HG03439 (cell line): ENCODE measurements around the gene MCTP1.
A peak's percentile ranks its signal among the peaks of the same experiment; 100 is the strongest.

Source experiments
- ATAC-seq: cut with Tn5 transposase; IDR thresholded peaks from one replicate; pipeline ENCODE4 v1.9.1; 2021; ENCODE audit warnings: mild to moderate bottlenecking, moderate library complexity; ENCODE audit not compliant: unreplicated experiment

MCTP1 gene

DNA sequence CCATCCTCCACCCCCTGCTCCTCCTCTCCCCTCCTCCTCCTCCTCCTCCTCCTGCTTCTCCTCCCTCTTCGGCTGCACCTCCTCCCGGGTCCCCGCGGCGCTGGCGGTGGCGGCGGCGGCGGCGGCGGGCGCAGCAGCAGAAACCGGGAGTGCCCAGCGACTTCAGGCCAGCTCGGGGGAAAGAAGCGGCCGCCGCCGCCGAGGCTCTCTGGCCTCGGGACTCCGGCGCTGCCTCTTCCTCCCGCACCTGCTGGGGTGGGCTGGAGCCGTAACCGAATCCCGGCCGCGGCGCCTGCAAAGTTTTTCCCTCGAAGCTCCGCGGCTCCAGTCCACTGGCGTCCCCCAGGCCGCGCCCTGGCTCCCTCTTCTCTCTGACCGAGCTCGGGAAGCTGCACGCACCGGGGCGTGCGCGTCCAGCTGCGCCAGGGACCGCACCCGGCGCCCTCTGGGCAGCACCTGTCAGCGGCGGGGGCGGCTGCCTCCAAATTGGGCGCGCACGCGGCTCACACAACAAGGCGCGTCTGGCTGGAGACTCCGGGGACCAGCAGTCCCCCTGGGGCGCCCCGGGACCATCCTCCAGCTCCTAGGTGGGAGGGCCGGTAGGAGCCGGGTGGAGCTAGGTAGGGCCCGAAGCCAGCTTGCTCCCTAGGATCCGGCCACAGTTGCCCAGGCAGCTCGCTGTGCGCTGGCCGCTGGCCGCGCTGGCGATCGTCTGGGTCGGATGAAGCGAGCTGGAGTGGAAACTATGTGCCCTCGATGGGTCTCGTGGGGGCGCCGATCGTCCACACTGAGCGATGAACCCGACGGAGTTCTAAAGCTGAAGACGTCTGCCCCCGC, at the start of gene MCTP1:
Gene MCTP1 (minus strand): TSS at position 523 of the 837 bp plus-strand sequence.
- peak; percentile 36 for ATAC-seq

DNA sequence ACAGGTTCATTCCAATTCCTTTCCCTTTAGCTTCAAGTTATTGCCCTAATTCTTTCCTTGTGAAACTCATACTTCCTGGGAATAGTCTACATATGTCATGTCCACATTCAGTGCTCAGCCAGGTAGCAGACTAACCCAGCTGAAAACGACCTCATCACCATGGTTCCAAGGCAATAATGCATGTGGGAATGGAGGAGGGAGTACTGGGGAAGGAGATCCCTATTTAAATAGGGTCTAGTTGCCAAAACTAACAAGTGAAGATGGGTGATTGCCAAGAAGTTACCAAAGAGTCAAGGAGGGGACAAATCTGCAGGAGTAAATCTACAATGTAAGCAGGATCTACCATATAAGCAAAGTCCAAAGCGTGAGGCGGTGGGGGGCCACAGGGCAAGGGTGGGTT, 47.3 kb upstream of the MCTP1 start:
- ATAC-seq, result no peak

DNA sequence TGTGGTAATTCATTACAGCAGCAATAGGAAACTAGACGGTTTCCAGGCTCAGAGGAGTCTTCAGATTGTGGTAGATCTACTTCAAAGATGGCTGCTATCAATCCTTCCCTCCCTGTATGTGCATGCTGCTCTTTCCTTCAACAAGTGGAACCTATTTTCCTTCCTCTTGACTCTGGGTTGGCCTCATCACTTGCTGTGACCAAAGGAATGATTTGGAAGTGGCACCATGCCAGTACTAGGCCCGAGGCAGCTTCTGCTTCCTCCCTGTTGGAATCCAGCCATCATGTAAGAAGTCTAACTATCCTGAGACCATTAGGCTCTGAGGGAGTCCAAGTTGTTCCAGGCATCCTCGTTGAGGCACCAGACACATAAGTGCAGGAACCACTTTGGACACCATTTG, 46.5 kb upstream of the MCTP1 start:
- no peak for ATAC-seq

DNA sequence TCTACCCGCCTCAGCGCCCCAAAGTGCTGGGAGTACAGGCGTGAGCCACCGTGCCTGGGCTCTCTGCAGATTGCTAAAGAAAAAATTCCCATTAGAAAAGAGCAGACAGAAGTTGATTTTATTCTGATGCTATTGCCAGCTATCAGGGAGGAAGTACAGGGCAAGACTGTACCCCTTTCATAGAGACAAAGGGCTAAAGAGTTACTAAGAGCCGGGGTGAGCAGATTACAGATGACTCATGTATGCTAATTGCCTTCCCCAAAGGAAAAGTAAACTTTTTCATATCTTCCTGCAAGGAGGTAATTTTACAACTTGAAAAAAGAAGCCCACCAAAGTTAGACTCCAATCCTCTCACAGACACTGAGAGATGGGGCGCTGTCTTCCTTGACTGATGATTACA, 42.3 kb upstream of the MCTP1 start:
- no peak for ATAC-seq

DNA sequence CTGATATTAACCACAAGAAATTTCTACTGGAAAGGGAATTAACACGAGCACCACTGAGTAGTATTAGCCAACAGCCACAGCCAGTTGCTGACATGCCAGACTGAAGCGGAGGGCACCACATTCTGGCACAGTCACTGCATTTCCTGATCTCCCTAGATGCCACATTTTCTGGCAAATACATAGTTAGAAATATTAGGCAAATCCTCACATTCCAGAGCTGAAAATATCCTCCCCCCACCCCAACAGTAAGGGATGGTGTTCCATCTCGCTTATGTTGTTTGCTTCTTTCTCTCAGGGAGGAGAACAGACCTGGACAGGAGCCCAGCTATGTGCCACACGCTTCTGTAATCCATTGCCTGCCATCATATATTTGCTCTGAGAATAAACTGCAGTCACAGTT, 32.8 kb upstream of the MCTP1 start:
- ATAC-seq, result no peak

DNA sequence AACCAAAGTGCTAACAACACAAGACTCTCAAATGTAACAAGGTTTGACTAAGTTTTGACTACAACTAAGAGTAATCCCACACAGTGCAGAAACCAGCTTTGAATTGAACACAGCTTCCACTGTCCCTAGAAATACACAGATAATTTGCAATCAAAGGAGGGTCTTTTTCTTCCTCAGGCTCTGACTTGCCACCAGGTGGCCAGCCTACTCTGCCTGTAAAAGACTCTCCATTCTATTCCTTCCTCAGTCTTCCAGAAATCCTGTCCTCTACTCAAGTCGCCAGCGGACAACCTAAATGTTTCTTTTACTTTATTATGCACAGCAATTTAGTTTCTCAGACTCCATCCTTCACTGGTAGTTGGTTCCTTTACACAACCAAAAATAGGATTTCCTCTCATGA, 32.2 kb upstream of the MCTP1 start:
- no peak for ATAC-seq

DNA sequence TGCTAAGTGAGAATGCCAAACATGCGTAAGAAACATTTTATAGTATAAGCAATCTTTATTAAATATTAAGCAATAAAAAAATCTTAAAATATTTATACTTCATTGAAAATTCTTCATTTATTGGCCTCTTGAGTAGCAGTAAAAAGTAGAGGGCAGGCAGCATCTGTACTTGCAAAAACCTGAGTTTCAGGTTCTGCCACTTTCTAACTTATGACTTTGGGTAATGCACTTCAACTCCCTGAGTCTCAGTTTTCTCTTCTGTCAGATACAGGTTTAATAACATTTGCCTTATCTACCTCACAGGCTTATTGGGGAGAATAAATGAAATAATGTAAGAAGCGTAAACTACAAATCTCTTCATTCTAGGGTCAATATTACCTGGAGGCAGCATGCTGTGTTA, 19.8 kb upstream of the MCTP1 start:
- ATAC-seq, result no peak

DNA sequence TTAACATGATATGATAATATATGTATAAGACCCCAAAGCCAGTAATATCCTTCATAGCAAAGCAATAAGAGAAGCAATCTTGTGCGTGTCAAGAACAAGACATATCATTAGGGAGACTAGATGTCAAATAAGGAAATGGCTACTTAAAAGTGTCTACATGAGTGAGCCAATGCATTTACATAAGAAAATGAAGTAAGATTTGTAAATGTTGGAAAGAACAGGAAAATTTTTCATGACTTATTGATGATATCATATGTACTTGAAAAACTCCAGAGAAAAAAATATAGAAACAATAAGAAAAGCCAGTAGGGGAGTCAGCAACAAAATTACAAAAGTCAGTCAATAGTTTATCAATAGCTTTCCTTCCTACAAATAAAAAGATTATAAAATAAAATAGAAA, 13.8 kb upstream of the MCTP1 start:
- ATAC-seq, result no peak

DNA sequence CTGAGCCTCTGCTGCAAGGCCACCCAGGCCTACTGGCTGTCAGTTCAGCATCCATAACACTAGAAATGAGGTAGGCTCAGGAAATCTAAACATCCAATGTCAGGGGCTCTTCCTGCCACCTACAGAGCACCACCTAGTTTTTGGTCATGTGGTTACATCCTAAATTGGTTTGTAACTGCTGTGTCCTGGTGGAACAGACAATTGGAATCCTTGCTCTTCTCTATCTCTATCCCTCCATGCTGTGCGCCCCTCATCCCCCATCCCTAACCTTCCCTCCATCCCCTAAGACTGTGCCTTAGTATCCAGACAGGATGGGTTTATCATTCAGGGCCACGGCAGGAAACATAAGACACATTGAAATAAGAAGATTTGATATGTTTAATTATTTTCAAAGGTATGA, 11.4 kb upstream of the MCTP1 start:
- ATAC-seq, result no peak

DNA sequence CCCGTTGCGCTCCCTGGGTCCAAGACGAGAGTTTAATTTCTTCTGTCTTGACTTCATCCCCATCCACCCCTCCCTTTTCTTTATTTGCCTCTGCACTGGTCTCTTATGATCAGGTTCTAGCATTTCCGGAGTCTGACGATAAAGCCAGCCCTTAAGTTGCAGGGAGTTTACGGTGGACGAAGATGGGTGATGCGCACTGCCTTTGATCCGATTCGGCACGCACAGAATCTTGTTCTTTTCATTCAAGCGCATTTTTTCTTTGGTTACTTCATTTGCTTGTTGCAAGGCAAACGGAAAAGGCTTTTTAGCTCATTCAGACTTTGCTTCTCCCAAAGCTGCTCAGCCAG, 488 bp upstream of the MCTP1 start:
- ATAC-seq, result no peak

DNA sequence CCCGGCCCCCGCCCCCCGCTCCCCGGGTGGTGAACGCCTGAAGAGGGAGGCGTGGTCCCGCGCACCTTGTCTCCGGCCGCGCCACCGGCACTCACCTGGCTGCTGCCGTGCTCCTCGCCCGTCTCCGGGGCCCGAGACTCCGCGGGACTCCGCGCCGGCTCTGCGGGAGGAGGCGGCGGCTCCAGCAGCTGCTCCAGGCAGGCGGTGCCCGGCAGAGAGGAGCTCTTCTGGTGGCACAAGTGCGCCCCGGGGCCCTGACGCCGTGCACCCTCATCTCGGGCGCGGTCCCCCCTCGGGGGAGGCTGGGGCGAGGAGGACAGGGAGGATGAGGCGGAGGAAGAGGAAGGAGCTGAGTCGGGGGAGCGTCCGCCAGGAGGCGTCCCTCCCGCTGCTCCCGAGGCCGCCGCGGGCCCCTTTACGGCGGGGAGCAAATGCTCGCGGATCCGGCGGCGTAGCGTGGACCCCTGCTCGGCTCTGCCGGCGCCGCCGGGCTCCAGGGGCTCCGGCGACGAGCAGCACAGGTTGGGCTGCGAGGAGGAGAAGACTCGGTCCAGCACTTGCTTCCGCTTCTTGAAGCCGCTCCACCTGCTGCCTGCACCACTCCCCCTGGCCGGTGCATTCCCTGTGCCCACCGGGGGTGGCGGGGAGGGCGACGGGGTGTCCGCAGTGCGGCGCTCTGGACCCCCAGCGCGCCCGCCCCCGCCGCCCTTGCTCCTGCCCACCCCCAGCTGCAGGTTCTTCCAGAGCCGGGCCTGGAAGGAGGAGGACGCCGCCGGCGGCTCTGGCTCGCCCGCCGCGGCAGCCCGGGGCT, 928 bp downstream of the MCTP1 start:
- peak; percentile 52 for ATAC-seq

DNA sequence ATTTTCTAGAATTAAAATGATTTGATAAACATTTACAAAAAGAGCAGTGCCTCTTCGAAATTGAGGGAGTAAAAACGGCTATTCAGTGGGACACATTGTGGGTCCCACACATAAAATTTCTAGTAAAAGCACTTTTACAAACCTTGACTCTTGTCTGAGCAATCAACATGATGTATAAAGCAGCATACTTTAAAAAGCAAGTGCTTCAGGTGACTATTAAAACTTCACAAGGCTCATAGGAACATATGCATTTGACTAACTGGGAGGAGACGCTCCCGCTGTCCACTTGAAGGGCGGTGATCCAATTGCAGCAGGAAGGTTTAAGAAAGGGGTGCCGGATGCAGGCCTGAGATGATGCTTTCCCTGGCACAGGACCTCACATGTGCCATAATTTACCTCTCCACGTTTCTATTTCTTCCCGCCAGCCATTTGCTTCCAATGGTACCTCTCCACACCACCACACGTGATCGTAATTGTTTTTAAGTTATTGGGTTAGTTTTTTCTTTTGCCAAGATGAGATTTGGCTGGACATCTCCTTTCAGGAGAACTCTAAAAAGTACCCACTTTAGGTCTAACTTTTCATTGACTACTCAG, 1.8 kb downstream of the MCTP1 start:
- no peak for ATAC-seq

DNA sequence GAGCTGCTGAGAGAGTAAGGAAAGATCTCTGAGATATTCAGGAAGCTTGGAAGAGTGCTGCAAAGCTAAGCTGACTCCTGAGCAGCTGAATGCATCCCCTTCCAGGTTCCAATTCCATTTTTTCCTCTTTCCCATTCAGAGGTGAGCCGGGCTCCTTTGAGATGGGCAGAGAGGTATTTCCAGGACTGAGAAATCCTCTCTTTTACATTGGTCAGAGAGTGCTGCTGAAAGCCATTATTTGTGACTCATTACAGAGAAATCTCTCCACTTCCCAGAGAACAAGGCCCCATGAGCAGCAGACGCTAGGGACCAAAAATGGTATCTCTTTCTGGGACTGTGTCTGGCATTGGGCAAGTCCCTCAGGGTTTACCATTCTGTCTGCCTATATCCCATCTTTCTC, 3.7 kb downstream of the MCTP1 start:
- no peak for ATAC-seq

DNA sequence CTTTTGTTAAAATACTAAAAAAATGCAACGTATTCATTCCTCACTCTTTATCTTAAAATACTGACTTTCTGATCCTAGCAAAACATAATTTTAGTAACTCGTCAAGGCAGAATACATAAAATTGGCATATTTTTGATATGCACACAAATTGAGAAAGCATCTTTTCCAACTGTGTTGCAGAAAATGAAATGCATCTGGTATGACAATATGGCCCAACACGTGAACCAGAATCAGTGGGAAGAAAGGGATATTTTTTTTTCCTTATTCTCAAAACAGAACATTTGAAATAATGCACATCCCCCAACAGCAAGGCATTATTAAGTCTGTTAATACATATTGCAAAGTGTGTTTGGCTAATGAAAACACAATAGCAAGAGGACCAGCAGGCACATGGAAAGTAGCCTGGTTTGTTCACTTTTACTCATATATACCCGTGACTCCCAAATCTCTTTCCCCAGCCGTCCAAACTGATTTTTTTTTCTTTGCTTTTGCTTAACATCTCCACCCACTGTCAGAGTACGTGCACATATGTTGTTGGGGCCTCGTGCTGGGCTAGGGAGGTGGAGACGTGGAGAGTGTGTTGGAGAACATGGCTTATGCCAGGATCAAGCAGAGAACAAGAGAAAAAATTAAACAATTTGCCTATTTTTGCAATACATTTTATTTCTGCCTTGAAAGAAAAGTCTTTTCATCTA, 4.3 kb downstream of the MCTP1 start:
- no peak for ATAC-seq

DNA sequence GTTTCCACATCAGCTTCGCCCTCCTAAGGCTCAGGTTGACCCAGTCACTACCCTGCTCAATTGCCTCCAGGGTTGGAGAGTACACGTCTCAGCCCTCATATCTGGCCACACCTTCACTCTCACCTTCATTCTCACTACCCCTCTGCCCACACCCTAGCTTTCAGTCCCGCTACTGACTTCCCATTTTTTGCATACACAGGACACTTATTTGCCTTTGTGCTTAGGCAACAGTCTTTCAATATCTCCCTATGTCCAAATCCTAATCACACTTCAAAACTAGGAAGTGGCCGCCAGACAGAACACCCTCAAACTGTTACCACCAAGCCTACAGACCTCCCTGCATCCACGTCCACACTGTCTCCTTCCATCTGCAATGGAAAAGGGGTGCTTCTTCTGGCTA, 10.9 kb downstream of the MCTP1 start:
- ATAC-seq, result no peak

DNA sequence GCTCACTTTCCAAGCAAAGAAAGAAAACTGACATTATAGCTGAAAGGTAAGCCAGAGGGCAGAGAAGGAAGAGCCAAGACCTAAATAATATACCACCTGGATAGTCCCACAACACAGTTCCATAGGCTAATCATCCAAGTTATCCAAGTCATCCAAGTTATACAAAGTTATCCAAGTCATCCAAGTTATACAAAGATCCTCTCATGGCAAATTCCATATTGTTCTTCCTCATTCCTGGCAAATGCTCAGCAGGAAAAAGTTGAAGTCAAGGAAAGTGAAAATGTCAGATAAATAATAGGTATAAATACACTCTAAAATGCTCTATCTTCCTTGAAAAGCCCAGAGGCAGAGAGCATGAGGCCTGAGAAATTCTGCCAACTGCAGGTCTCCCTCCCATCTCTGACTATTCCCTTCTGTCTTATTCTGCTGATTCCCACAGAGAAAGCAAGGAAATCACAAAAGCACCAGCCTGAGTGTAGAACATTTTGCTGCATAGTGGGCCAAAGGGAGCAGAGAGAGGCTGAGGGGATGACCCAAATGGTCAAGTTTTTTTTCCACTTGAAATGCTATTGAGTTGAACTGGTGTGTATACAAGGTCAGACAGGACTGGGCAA, 12.5 kb downstream of the MCTP1 start:
- no peak for ATAC-seq

DNA sequence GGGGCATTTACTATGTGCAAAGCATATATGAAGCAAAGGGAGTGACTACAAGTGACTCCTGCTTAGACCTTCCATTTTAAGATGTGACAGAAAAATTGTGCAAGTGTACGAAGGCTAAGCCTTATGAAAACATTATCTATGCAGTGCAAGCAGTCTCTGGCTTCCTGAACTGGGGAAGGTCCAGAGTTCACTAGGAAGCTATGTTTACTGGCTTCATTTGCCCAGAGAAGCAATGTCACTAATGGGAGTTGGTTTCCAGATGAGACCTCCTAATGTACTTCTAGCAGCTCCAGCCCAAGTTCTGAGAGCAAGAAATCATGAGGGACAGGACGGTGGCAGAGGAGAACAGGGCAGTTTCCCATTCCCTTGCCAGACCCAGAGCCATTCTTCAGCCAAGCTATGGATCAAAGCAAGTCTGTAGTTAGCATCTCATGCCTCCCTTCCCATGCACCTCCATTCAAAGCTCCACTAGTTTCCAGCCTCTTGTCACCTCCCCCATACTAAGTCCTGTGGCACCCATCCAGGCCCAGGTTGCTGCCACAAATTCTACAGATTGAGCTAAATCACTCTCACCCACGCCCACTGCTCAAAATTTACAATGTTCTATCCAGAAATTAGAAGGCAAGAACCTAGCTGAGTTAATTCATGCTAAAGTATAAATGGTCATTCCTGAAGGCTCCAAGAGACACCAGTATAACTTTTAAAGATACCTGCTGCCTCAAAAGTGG, 21.8 kb downstream of the MCTP1 start:
- ATAC-seq, result no peak

DNA sequence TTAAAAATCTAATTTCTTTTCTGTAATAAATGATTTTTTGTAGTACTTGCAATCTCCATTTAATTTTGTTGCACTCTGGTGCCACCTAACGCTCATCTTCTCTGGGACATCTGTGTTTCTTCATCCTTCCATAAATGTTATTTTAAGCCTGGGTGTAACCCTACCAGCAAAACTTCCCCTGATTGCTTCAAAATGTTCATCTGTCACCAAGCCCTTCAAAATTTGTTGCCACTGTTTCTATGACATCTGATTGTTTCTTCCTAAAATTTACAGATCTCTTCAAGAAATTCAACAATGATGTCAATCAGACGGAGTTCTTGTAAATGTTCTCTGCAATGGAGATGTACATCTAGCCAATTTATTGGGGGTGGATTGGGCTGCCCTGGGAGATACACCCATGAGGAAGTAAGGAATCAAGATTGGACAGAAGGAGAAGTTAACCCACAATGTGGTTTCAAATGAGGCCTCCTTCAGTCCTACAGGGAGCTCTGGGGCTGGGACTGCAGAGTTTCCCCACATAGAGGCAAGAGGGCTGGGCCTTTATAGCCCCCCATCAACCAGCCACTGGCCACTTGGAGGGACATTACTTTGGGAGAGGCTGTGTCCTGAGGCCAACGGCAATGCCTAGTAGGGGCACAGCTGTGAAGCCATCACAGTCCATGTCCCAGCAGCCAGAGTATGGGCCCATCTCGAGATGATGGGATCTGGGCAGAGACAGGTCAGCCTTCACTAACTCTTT, 23.3 kb downstream of the MCTP1 start:
- no peak for ATAC-seq

DNA sequence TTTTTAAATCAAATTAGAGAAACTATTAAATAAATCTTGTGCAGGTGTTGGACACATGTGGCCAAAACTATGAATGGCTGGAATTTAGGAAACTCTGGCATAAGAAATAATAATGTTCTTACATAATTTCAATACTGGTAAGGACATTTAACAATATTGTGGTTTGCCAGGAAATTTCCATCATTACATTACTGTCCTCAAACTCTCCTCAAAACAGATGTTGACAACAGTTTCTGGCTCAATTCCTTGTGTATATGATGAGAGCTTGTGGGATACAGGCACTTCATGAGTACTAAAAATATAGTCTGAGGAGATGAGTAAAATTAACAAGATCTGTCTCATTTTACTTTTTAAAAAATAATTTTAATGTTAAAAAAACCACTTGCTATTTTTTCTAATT, 27.9 kb downstream of the MCTP1 start:
- no peak for ATAC-seq

DNA sequence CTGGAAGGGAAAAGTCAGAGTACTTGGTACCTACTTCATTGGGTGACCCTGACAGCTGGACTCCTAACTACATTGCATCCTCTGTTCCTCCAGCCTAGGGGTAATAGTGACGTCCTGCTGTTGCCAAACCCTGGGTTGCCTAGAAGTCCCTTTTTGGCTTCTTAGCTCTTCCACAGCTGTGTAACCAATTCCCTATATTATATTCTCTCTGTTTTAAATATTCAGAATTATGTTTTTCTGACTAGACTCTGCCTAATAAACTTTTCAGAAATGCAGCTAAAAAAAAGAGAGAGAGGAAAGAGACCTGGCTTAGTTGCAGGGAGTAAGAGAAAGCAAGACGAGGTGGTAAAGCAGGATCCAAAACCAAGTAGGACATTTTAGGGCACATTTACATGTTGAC, 28.4 kb downstream of the MCTP1 start:
- ATAC-seq, result no peak
